OCI-LY1 (cell line): Measurements from ENCODE around the gene LRP5.

Source experiments
- H2AFZ ChIP-seq: fragments of 200-600 bp; sonication (generic), shearing (Covaris generic); 2 replicates; pipeline ENCODE4 v1.6.0; 2014; ENCODE audit warnings: antibody characterized with exemption, mild to moderate bottlenecking, low read length
- H3F3A ChIP-seq: fragments of 200-600 bp; sonication (generic), shearing (Covaris generic); 2 replicates; pipeline ENCODE4 v1.6.0; 2014; ENCODE audit warnings: mild to moderate bottlenecking, antibody characterized with exemption, low read length, moderate library complexity; ENCODE audit not compliant: insufficient read depth
- H3K27ac ChIP-seq: fragments of 200-600 bp; sonication (generic); 2 replicates; pipeline ENCODE4 v1.5.1; 2014; ENCODE audit warnings: low read length, mixed run types, mild to moderate bottlenecking, low read depth; ENCODE audit not compliant: poor library complexity, severe bottlenecking
- H3K27me3 ChIP-seq: fragments of 200-600 bp; sonication (generic); 2 replicates; pipeline ENCODE4 v1.6.0; 2014; ENCODE audit warnings: antibody characterized with exemption, mild to moderate bottlenecking, low read length, moderate library complexity; ENCODE audit not compliant: insufficient read depth
- H3K36me3 ChIP-seq: fragments of 200-600 bp; sonication (generic); 2 replicates; pipeline ENCODE4 v1.6.1; 2014; ENCODE audit warnings: mild to moderate bottlenecking, antibody characterized with exemption, low read length, moderate library complexity, mixed read lengths; ENCODE audit not compliant: insufficient read depth
- H3K4me1 ChIP-seq: fragments of 200-600 bp; sonication (generic); 2 replicates; pipeline ENCODE4 v1.5.1; 2014; ENCODE audit warnings: mild to moderate bottlenecking, low read length, moderate library complexity; ENCODE audit not compliant: insufficient read depth, severe bottlenecking
- H3K4me2 ChIP-seq: fragments of 200-600 bp; sonication (generic), shearing (Covaris generic); 2 replicates; pipeline ENCODE4 v1.6.1; 2014; ENCODE audit warnings: low read length
- H3K4me3 ChIP-seq: fragments of 200-600 bp; sonication (generic); 2 replicates; pipeline ENCODE4 v1.5.1; 2014; ENCODE audit warnings: low read length, low read depth, mild to moderate bottlenecking, mixed read lengths; ENCODE audit not compliant: poor library complexity, severe bottlenecking
- H3K79me2 ChIP-seq: fragments of 200-600 bp; shearing (Covaris generic); 2 replicates; pipeline ENCODE4 v1.6.1; 2016; ENCODE audit warnings: mixed run types, low read length, mixed read lengths; ENCODE audit not compliant: insufficient read depth
- H3K9ac ChIP-seq: fragments of 200-600 bp; sonication (generic), shearing (Covaris generic); 2 replicates; pipeline ENCODE4 v1.6.1; 2014; ENCODE audit warnings: mild to moderate bottlenecking, low read length, mixed read lengths
- H3K9me2 ChIP-seq: fragments of 200-600 bp; sonication (generic), shearing (Covaris generic); 2 replicates; pipeline ENCODE4 v1.6.1; 2014; ENCODE audit warnings: low read depth, mild to moderate bottlenecking, low read length, mixed read lengths
- H3K9me3 ChIP-seq: fragments of 200-600 bp; shearing (Covaris generic); 2 replicates; pipeline ENCODE4 v1.6.1; 2014; ENCODE audit warnings: low read length, mixed read lengths
- H4K20me1 ChIP-seq: fragments of 200-600 bp; sonication (generic), shearing (Covaris generic); 2 replicates; pipeline ENCODE4 v1.6.0; 2016; ENCODE audit warnings: mild to moderate bottlenecking, low read length; ENCODE audit not compliant: insufficient read depth
- CTCF ChIP-seq: fragments of 200-600 bp; sonication (generic), shearing (Covaris generic); IDR thresholded peaks from 2 replicates; pipeline ENCODE4 v1.5.1; 2017; ENCODE audit warnings: mild to moderate bottlenecking, antibody characterized with exemption, low read length, moderate library complexity, mixed read lengths
- EZH2 ChIP-seq: fragments of 200-600 bp; sonication (generic), shearing (Covaris generic); IDR thresholded peaks from 2 replicates; pipeline ENCODE4 v1.8.0; 2017; ENCODE audit warnings: borderline replicate concordance, mixed run types, mild to moderate bottlenecking, antibody characterized with exemption, low read length, moderate library complexity, mixed read lengths

LRP5 gene

DNA sequence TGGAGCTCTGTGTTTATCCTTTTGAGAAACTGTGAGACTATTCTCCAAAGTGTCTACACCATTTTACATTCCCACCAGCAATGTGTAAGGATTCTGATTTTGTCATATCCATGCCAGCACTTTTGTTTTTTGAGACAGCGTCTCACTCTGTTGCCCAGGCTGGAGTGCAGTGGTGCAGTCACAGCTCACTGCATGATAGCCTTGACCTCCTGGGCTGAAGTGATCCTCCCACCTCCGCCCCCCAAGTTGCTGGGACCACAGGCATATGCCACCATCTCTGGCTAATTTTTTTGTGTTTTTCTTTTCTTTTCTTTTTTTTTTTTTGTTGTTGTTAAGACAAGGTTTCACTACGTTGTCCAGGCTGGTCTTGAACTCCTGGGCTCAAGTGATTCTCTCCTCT lies 183.5 kb downstream of the LRP5 start:
- H3K9me2 ChIP-seq = no peaks in the 10 kb centered on the region
- no peaks in the 10 kb centered on the region for H3K36me3 ChIP-seq
- H3K4me3 ChIP-seq = no peak overlapping the region
- no peak overlapping the region for H3K27ac ChIP-seq
- H3K79me2 ChIP-seq = peaks cover 92% of the 10 kb centered on the region
- peaks cover 12% of the 10 kb centered on the region; the same call in 1 of the 2 replicates for H4K20me1 ChIP-seq
- H3F3A ChIP-seq = no peaks in the 10 kb centered on the region
- H2AFZ ChIP-seq = no peak overlapping the region
- peaks cover 62% of the 10 kb centered on the region for H3K4me1 ChIP-seq
- H3K4me2 ChIP-seq = no peak overlapping the region; the same call in 1 of the 2 replicates
- no peaks in the 10 kb centered on the region for H3K9me3 ChIP-seq
- no peaks in the 10 kb centered on the region for H3K27me3 ChIP-seq
- no peak overlapping the region for H3K9ac ChIP-seq
- TF ChIP-seq EZH2 (no peak), CTCF (no peak)

DNA sequence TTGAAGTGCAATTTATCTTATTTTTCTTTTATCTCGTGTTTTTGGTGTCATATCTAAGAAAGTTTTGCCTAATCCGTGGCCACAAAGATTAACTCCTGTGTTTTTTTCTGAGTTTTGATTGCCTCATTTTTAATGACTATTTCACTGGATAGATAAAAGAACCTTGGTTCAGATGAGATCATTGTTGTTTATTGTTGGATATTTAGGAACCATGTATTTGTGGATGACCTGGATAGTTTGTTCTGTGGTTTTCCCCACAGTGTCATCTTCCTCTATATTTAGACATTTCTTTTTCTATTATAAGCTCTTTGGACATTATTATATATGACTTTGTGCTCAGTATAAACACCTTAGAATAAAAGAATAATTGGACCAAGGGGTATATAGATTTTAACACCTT lies 185.4 kb downstream of the LRP5 start:
- Histone ChIP-seq H3F3A (no peaks in the 10 kb centered on the region), H3K9me2 (no peaks in the 10 kb centered on the region), H3K27me3 (no peaks in the 10 kb centered on the region), H3K4me1 (peaks cover 79% of the 10 kb centered on the region), H3K9me3 (no peaks in the 10 kb centered on the region), H4K20me1 (peaks cover 12% of the 10 kb centered on the region; the same call in 1 of the 2 replicates), H3K79me2 (peaks cover 92% of the 10 kb centered on the region), H3K9ac (no peak overlapping the region), H2AFZ (no peak overlapping the region), H3K36me3 (no peaks in the 10 kb centered on the region), H3K27ac (no peak overlapping the region), H3K4me3 (no peak overlapping the region), H3K4me2 (peak overlapping the region; percentile 22; the same call in 1 of the 2 replicates)
- TF ChIP-seq EZH2 = no peak
- TF ChIP-seq CTCF = no peak

DNA sequence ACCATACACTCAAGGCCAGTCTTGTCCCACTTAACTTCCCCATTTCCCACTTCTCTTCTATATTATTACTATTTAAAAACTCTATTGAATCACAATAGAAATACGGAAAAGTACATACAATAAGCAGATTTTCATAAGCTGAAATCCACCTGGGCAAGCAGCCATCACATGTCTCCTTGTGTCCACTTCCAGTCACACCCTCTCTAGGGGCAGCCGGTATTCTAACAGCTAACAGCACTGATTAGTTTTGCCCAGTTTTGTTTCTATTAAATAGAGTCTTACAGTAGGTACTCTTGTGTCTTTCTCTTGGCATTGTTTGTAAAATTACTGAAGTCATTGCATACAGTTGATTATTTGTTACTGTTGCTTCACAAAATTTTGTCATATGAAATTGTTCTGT lies 185.9 kb downstream of the LRP5 start:
- no peaks in the 10 kb centered on the region for H3K36me3 ChIP-seq
- H3K4me3 ChIP-seq = peak overlapping the region; percentile 20
- H3K79me2 ChIP-seq = peaks cover 92% of the 10 kb centered on the region
- H3K4me1 ChIP-seq = peaks cover 85% of the 10 kb centered on the region
- H3K4me2 ChIP-seq = peak overlapping the region; percentile 63
- H3K27ac ChIP-seq = peak overlapping the region; percentile 70
- H3K9me2 ChIP-seq = no peaks in the 10 kb centered on the region
- H3K9me3 ChIP-seq = no peaks in the 10 kb centered on the region
- no peak overlapping the region for H2AFZ ChIP-seq
- no peaks in the 10 kb centered on the region for H3K27me3 ChIP-seq
- peaks cover 12% of the 10 kb centered on the region; the same call in 1 of the 2 replicates for H4K20me1 ChIP-seq
- H3F3A ChIP-seq = no peaks in the 10 kb centered on the region
- H3K9ac ChIP-seq = no peak overlapping the region
- TF ChIP-seq EZH2 (no peak), CTCF (no peak)
